BLaER1 (cell line): ENCODE measurements around the gene DGUOK.

Experiments
- H3K27ac ChIP-seq: shearing (Covaris generic); formaldehyde crosslinking; 2 replicates; pipeline ENCODE4 v1.8.1; 2022
- H3K27me3 ChIP-seq: shearing (Covaris generic); formaldehyde crosslinking; 2 replicates; pipeline ENCODE4 v1.8.1; 2022
- H3K36me3 ChIP-seq: shearing (Covaris generic); formaldehyde crosslinking; 2 replicates; pipeline ENCODE4 v1.8.1; 2022
- H3K4me1 ChIP-seq: shearing (Covaris generic); formaldehyde crosslinking; 2 replicates; pipeline ENCODE4 v1.8.1; 2022
- H3K4me2 ChIP-seq: shearing (Covaris generic); formaldehyde crosslinking; 2 replicates; pipeline ENCODE4 v1.8.1; 2022
- H3K4me3 ChIP-seq: shearing (Covaris generic); formaldehyde crosslinking; 2 replicates; pipeline ENCODE4 v1.8.1; 2022
- H3K9ac ChIP-seq: shearing (Covaris generic); formaldehyde crosslinking; 2 replicates; pipeline ENCODE4 v1.8.1; 2022
- H3K9me3 ChIP-seq: shearing (Covaris generic); formaldehyde crosslinking; 2 replicates; pipeline ENCODE4 v1.8.1; 2022
- H4K20me1 ChIP-seq: shearing (Covaris generic); formaldehyde crosslinking; 2 replicates; pipeline ENCODE4 v1.8.1; 2022
- Cebpa-rat ChIP-seq: shearing (Covaris generic); IDR thresholded peaks from 2 replicates; pipeline ENCODE4 v1.8.1; 2022

The DGUOK gene

GRCh38 chr2:73891276-73891901 is 35.3 kb upstream of the DGUOK start:
- H3K27ac ChIP-seq: no peak overlapping the region
- no peak for TF ChIP-seq Cebpa-rat
- no peaks in the 10 kb centered on the region for H3K9me3 ChIP-seq
- H4K20me1 ChIP-seq: 0 out of 2 replicates have a peak, but pooled peaks cover 4% of the 10 kb centered on the region
- no peak overlapping the region for H3K4me2 ChIP-seq
- no peak overlapping the region for H3K4me3 ChIP-seq
- no peaks in the 10 kb centered on the region for H3K27me3 ChIP-seq
- peaks cover 7% of the 10 kb centered on the region for H3K4me1 ChIP-seq
- H3K9ac ChIP-seq: no peak overlapping the region
- H3K36me3 ChIP-seq: no peaks in the 10 kb centered on the region

GRCh38 chr2:73892631-73893329 is 33.9 kb upstream of the DGUOK start, which contains the start of gene ACTG2:
Gene ACTG2, plus strand, starts transcription at chr2:73893008. Its CDS starts 8,304 bp downstream, at chr2:73901312.
- H3K27ac ChIP-seq: no peak within 1 kb of the TSS
- H3K4me1 ChIP-seq: peaks cover 20% of the 10 kb centered on the region
- no peak for TF ChIP-seq Cebpa-rat

GRCh38 chr2:73893764-73894474 is 32.8 kb upstream of the DGUOK start:
- H3K9ac ChIP-seq: no peak overlapping the region
- TF ChIP-seq Cebpa-rat: no peak
- H3K4me3 ChIP-seq: no peak overlapping the region
- H4K20me1 ChIP-seq: peaks cover 14% of the 10 kb centered on the region; the same call in 1 of the 2 replicates
- no peak overlapping the region for H3K27ac ChIP-seq
- H3K27me3 ChIP-seq: no peaks in the 10 kb centered on the region
- H3K9me3 ChIP-seq: no peaks in the 10 kb centered on the region
- no peaks in the 10 kb centered on the region for H3K36me3 ChIP-seq
- no peak overlapping the region for H3K4me2 ChIP-seq
- peaks cover 20% of the 10 kb centered on the region for H3K4me1 ChIP-seq

More at GRCh38 chr2:73892631-73893329, 33.9 kb upstream of the DGUOK start, which contains the start of gene ACTG2:
- Histone ChIP-seq H3K4me2 (no peak within 1 kb of the TSS), H4K20me1 (peaks cover 14% of the 10 kb centered on the region; the same call in 1 of the 2 replicates), H3K36me3 (no peaks in the 10 kb centered on the region), H3K4me3 (no peak within 1 kb of the TSS), H3K9me3 (no peaks in the 10 kb centered on the region), H3K27me3 (no peaks in the 10 kb centered on the region), H3K9ac (no peak within 1 kb of the TSS)

- H3K4me3 ChIP-seq: no peak overlapping the region
- no peak overlapping the region for H3K4me2 ChIP-seq
- no peaks in the 10 kb centered on the region for H3K27me3 ChIP-seq
- peaks cover 14% of the 10 kb centered on the region; the same call in 1 of the 2 replicates for H4K20me1 ChIP-seq
- H3K27ac ChIP-seq: no peak overlapping the region
- no peaks in the 10 kb centered on the region for H3K36me3 ChIP-seq
- H3K9ac ChIP-seq: no peak overlapping the region
- no peaks in the 10 kb centered on the region for H3K9me3 ChIP-seq
- no peak for TF ChIP-seq Cebpa-rat
- H3K4me1 ChIP-seq: peaks cover 20% of the 10 kb centered on the region
Observed at GRCh38 chr2:73894475-73894850, 32.2 kb upstream of the DGUOK start.

- no peak overlapping the region for H3K9ac ChIP-seq
- no peak overlapping the region for H3K4me2 ChIP-seq
- H3K27me3 ChIP-seq: no peaks in the 10 kb centered on the region
- peaks cover 14% of the 10 kb centered on the region; the same call in 1 of the 2 replicates for H4K20me1 ChIP-seq
- TF ChIP-seq Cebpa-rat: no peak
- H3K4me3 ChIP-seq: no peak overlapping the region
- H3K9me3 ChIP-seq: no peaks in the 10 kb centered on the region
- no peaks in the 10 kb centered on the region for H3K36me3 ChIP-seq
- peaks cover 20% of the 10 kb centered on the region for H3K4me1 ChIP-seq
- H3K27ac ChIP-seq: no peak overlapping the region
Observed at GRCh38 chr2:73894877-73895276, 31.8 kb upstream of the DGUOK start.

- Histone ChIP-seq H3K27ac (no peak overlapping the region), H3K4me1 (peaks cover 20% of the 10 kb centered on the region), H3K4me2 (0 out of 2 replicates have a peak overlapping the region, but pooled peaks have one; percentile 68), H3K9ac (no peak overlapping the region), H3K27me3 (no peaks in the 10 kb centered on the region), H4K20me1 (peaks cover 14% of the 10 kb centered on the region; the same call in 1 of the 2 replicates), H3K4me3 (no peak overlapping the region), H3K9me3 (no peaks in the 10 kb centered on the region), H3K36me3 (no peaks in the 10 kb centered on the region)
- no peak for TF ChIP-seq Cebpa-rat
Observed at GRCh38 chr2:73895473-73895872, 31.2 kb upstream of the DGUOK start.

DNA sequence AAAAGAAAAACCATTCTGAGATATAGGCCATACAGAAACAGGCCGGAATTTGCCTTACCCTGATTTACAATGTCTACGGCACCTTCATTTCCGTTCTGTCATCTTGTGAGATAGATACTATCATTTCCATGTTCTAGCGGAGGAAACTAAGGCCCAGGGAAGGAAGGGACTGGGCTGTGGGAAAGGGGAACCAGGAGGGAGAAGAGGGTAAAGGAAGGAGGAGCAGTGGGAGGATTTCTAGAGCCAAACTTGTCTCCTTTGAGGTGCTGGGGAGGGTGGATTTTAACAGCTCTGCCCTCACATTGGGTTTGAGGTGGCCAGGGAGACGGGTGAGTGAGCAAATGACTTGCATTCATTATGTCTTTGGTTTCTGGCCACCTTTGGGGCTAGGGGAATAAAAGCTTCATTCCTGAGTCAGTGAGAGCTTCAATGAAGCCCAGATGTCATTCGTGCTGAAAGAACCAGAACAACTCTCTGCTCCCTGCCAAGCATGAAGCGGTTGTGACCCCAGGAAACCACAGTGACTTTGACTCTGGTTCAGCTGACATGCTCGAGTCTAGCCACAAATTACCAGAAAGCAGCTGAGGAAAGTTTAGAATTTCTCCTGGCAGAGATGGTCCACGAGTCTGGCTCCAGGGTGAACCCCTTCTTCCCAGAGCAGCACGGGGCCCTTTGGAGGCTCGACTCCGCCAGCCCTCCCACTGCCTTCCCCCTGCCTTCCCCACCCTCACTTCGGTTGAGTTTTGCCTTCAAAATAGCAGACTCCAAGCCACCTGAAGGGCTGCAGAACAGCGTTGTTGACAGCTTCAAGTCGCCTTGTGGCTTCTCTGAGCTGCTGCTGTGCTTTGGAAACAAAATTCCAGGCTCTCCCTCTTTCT is 30.1 kb upstream of the DGUOK start:
- no peaks in the 10 kb centered on the region for H3K27me3 ChIP-seq
- no peak overlapping the region for H3K4me3 ChIP-seq
- H3K27ac ChIP-seq: no peak overlapping the region
- H3K9me3 ChIP-seq: no peaks in the 10 kb centered on the region
- no peak overlapping the region for H3K9ac ChIP-seq
- TF ChIP-seq Cebpa-rat: no peak
- H3K36me3 ChIP-seq: no peaks in the 10 kb centered on the region
- peak overlapping the region; percentile 68 for H3K4me2 ChIP-seq
- H4K20me1 ChIP-seq: peaks cover 14% of the 10 kb centered on the region; the same call in 1 of the 2 replicates
- peaks cover 20% of the 10 kb centered on the region for H3K4me1 ChIP-seq

- H3K27ac ChIP-seq: no peak overlapping the region
- TF ChIP-seq Cebpa-rat: no peak
- H3K36me3 ChIP-seq: no peaks in the 10 kb centered on the region
- H3K27me3 ChIP-seq: no peaks in the 10 kb centered on the region
- peak overlapping the region; percentile 68 for H3K4me2 ChIP-seq
- H4K20me1 ChIP-seq: peaks cover 14% of the 10 kb centered on the region; the same call in 1 of the 2 replicates
- no peak overlapping the region for H3K9ac ChIP-seq
- peaks cover 20% of the 10 kb centered on the region for H3K4me1 ChIP-seq
- H3K4me3 ChIP-seq: no peak overlapping the region
- no peaks in the 10 kb centered on the region for H3K9me3 ChIP-seq
Observed at GRCh38 chr2:73897240-73897583, 29.5 kb upstream of the DGUOK start.

DNA sequence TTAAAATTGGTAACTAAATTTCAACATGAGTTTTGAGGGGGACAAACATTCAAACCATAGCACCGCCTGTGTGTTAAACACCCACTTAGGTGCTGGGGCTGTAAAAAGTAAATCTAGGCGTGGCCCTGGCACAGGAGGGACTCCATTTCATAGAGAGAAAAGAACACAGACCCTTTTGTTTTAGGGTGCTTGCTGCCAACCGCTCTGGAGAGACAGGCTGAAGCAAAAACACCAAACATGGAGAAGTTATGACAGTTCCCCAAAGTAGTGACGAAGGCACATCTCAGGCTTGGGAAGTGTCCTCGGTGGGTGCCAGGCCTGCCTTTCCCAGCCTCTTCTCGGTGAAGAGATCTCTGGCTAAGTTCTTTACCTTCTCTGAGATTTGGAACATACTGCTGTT is 28.7 kb upstream of the DGUOK start:
- Histone ChIP-seq H3K27me3 (no peaks in the 10 kb centered on the region), H4K20me1 (peaks cover 14% of the 10 kb centered on the region; the same call in 1 of the 2 replicates), H3K4me1 (peaks cover 20% of the 10 kb centered on the region), H3K9ac (no peak overlapping the region), H3K4me2 (no peak overlapping the region), H3K27ac (no peak overlapping the region), H3K4me3 (no peak overlapping the region), H3K9me3 (no peaks in the 10 kb centered on the region), H3K36me3 (no peaks in the 10 kb centered on the region)
- no peak for TF ChIP-seq Cebpa-rat
